ENCODE data around the gene PICK1.

DNA sequence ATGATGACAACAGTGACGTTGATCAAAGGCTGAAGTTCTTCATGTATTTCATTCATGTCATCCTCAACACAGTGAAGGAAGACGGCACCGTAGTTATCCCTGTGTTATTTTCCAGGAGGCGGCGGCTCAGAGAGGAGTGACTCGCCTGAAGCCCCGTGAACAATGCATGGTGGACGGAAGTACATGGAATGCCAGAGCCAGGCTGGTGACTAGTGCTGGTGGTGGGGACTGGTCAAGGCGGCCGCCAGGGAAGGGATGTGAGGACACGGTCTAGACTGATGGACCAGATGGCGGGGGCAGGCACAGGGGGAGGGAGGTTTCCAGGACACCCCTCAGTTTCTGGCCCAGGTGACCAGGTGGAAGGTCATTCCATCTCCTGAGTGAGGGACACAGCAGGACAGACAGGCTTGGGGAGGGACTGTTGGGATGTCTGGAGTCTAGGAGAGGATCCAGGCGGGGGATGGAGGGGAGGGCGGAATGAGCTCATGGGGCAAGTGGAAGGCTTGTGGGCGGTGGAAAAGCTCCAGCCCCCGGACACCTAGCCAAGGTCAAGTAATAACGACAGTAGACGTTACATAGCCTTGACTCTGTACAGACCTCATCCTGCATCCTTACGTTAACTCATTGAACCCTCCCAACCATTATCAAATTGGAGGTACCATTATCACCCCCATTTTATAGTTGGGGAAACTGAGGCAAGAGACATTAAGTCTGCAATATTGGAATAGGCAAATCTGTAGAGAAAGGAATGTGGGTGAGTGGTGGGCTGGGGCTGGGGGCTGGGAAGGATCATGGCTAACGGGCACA is 16.0 kb upstream of the PICK1 start:
- TF ChIP-seq, protein P1, sequence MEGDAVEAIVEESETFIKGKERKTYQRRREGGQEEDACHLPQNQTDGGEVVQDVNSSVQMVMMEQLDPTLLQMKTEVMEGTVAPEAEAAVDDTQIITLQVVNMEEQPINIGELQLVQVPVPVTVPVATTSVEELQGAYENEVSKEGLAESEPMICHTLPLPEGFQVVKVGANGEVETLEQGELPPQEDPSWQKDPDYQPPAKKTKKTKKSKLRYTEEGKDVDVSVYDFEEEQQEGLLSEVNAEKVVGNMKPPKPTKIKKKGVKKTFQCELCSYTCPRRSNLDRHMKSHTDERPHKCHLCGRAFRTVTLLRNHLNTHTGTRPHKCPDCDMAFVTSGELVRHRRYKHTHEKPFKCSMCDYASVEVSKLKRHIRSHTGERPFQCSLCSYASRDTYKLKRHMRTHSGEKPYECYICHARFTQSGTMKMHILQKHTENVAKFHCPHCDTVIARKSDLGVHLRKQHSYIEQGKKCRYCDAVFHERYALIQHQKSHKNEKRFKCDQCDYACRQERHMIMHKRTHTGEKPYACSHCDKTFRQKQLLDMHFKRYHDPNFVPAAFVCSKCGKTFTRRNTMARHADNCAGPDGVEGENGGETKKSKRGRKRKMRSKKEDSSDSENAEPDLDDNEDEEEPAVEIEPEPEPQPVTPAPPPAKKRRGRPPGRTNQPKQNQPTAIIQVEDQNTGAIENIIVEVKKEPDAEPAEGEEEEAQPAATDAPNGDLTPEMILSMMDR (IDR thresholded peaks at IDR 0.05): no peak
- no peak for TF ChIP-seq POLR2AphosphoS5 (IDR thresholded peaks at IDR 0.05)
